GM18508 (cell line): ENCODE measurements around the gene GPATCH2.
"Not testable (repeated sequence)": the region's sequence is repeated elsewhere in the genome, so short reads cannot be mapped to it uniquely, and the experiment has no call there.

Source experiments
- ATAC-seq: cut with Tn5 transposase; IDR thresholded peaks from one replicate; pipeline ENCODE4 v1.9.1; 2021; ENCODE audit warnings: moderate number of reproducible peaks; ENCODE audit not compliant: insufficient read depth, unreplicated experiment

GPATCH2 gene

GRCh38 chr1:217388522-217389065 is 242.3 kb downstream of the GPATCH2 start:
- ATAC-seq, result no peak

GRCh38 chr1:217381773-217382172 is 249.1 kb downstream of the GPATCH2 start:
- ATAC-seq, result not testable (repeated sequence)

GRCh38 chr1:217379804-217380203 is 251.1 kb downstream of the GPATCH2 start:
- ATAC-seq, result not testable (repeated sequence)

GRCh38 chr1:217379336-217379735 is 251.6 kb downstream of the GPATCH2 start:
- no peak for ATAC-seq
